Mesothelial cell of epicardium (in vitro differentiated cells): Measurements from ENCODE around the gene CPT1B. TPM values are rescaled to one million over a fixed set of nuclear protein-coding genes. Genes with fewer than 3 reads are reported as not detected.

ENCODE experiments used
- DNase-seq, 2 experiments: peaks; one replicate each; pipeline ENCODE4 v3.0.0; 2021; ENCODE audit warnings: low spot score in 2 of 2; ENCODE audit not compliant: unreplicated experiment in 2 of 2
- H3K27ac Mint-ChIP-seq: 2 replicates; pipeline ENCODE4 v1.8.0; 2021; ENCODE audit warnings: mixed read lengths
- H3K27me3 Mint-ChIP-seq: 2 replicates; pipeline ENCODE4 v1.8.0; 2021; ENCODE audit warnings: low read depth, mixed read lengths
- H3K36me3 Mint-ChIP-seq: 2 replicates; pipeline ENCODE4 v1.8.0; 2021; ENCODE audit warnings: mixed read lengths
- H3K4me1 Mint-ChIP-seq: 2 replicates; pipeline ENCODE4 v1.8.0; 2021; ENCODE audit warnings: mixed read lengths
- H3K4me3 Mint-ChIP-seq: 2 replicates; pipeline ENCODE4 v1.8.0; 2021; ENCODE audit warnings: mild to moderate bottlenecking, moderate library complexity, mixed read lengths
- H3K9me3 Mint-ChIP-seq: 2 replicates; pipeline ENCODE4 v1.8.0; 2021; ENCODE audit warnings: mixed read lengths
- total RNA-seq: library from RNA; stranded (reverse); gene quantifications from 3 replicates; pipeline ENCODE4 v1.2.1, GENCODE V29; 2021
- TF ChIP-seq, protein P1 (sequence below): fragments of 200-600 bp; sonication (generic); IDR thresholded peaks from one replicate; pipeline ENCODE4 v1.5.0; 2021; ENCODE audit warnings: antibody characterized with exemption; ENCODE audit not compliant: unreplicated experiment

Gene CPT1B
- total RNA-seq, 1 donor from 2014 or later: 109 TPM

DNA sequence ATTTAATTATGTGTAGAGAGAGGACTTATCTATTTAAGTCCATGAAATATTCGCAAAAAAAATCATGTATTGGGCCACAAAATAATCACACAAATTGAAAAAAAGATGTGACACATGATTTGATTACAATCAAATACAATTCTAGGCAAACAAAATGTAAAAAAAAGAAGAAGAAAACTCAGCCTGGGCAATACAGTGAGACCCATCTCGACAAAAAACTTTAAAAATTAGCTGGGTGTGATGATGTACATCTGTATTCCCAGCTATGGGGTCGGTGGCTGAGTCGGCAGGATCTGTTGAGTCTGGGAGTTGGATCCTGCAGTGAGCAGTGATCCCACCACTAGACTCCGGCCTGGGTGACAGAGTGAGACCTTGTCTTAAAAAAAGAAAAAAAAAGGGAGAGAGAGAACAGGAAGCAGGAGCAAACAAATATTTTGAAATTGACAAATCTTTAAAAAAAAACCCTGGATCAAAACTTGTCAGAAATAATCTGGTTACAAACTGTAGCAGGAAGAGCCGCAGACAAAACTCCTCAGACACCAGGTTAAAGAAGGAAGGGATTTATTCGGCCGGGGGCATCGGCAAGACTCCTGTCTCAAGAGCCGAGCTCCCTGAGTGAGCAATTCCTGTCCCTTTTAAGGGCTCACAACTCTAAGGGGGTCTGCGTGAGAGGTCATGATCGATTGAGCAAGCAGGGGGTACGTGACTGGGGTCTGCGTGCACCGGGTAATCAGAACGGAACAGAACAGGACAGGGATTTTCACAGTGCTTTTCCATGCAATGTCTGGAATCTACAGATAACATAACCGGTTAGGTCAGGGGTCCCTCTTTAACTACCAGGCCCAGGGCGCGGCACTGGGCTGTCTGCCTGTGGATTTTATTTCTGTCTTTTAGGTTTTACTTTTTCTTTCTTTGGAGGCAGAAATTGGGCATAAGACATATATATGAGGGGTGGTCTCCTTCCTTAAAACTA lies 45.1 kb downstream of the CPT1B start:
- H3K4me1 Mint-ChIP-seq: peaks cover 25% of the 10 kb centered on the region
- peak overlapping the region; percentile 62 for H3K4me3 Mint-ChIP-seq
- no peak for DNase-seq
- no peaks in the 10 kb centered on the region for H3K9me3 Mint-ChIP-seq
- peaks cover 34% of the 10 kb centered on the region for H3K27me3 Mint-ChIP-seq
- peak overlapping the region; percentile 86 for H3K27ac Mint-ChIP-seq
- no peaks in the 10 kb centered on the region for H3K36me3 Mint-ChIP-seq
- TF ChIP-seq, protein P1, sequence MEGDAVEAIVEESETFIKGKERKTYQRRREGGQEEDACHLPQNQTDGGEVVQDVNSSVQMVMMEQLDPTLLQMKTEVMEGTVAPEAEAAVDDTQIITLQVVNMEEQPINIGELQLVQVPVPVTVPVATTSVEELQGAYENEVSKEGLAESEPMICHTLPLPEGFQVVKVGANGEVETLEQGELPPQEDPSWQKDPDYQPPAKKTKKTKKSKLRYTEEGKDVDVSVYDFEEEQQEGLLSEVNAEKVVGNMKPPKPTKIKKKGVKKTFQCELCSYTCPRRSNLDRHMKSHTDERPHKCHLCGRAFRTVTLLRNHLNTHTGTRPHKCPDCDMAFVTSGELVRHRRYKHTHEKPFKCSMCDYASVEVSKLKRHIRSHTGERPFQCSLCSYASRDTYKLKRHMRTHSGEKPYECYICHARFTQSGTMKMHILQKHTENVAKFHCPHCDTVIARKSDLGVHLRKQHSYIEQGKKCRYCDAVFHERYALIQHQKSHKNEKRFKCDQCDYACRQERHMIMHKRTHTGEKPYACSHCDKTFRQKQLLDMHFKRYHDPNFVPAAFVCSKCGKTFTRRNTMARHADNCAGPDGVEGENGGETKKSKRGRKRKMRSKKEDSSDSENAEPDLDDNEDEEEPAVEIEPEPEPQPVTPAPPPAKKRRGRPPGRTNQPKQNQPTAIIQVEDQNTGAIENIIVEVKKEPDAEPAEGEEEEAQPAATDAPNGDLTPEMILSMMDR: no peak

DNA sequence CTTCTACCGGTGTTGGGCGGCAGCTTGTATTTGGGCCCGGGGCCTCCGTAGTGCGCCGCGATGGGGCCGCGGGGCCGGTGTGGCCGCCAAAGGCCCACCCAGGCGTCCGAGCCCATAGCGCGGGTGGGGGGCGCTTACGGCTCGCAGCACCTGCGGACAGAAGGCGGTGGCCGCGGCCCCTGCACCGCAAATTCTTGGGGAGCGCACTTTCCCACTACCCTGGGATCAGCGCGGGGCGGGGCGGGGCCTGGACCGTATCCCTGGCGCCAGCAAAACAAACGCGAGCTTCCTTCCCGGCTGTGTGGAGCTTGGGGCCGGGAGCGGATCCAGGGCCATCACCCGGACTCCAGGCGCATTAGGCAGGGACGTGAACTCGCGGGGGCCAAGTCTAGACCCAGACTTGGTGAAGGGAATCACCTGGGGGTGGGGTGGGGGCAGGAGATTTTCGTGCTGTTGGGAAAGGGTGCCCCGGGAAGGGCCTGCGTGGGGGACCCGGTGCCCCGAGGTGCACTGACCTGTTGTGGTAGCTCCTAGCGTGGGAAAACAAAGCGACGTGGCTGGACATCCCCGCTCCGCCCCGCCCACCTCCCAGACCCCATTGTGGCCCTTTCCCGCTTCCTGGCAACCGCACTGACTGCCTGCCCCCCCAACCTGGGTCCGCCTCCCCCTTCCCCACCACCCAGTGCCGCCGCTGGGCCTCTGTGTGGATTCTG lies 46.1 kb downstream of the CPT1B start:
- peak overlapping the region; percentile 9 for H3K27ac Mint-ChIP-seq
- peak in 1 of 2 experiments; percentile 44 for DNase-seq

DNA sequence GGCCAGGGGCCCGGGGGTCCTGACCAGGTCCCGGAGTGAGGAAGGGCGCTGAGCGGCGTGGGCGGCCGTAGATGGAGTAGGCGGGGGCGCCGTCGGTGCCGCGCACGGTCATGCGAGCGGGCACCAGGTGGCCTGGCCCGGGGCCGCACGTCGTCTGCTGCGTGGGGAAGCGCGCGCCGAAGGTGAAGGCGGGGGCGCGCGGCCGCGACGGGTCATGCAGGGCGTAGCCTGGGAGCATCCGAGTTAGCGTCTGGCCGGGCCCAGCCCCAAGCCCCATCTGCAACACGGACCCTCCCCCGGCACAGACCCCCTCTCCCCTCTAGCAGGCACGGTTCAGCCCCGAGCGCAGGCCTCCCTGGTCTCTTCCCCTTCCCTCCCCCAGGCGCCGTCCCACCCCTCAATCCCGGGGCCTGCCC lies 46.7 kb downstream of the CPT1B start:
- peak overlapping the region; percentile 65 for H3K4me3 Mint-ChIP-seq
- H3K36me3 Mint-ChIP-seq: no peaks in the 10 kb centered on the region
- peaks cover 38% of the 10 kb centered on the region for H3K27me3 Mint-ChIP-seq
- H3K9me3 Mint-ChIP-seq: no peaks in the 10 kb centered on the region
- peaks cover 31% of the 10 kb centered on the region for H3K4me1 Mint-ChIP-seq
- DNase-seq: no peak
- H3K27ac Mint-ChIP-seq: no peak overlapping the region
- TF ChIP-seq, protein P1: no peak

More for the DNA sequence above, 46.1 kb downstream of the CPT1B start:
- H3K4me1 Mint-ChIP-seq: peaks cover 26% of the 10 kb centered on the region
- H3K27me3 Mint-ChIP-seq: peaks cover 38% of the 10 kb centered on the region
- H3K4me3 Mint-ChIP-seq: peak overlapping the region; percentile 62
- TF ChIP-seq, protein P1: no peak
- H3K36me3 Mint-ChIP-seq: no peaks in the 10 kb centered on the region
- H3K9me3 Mint-ChIP-seq: no peaks in the 10 kb centered on the region

DNA sequence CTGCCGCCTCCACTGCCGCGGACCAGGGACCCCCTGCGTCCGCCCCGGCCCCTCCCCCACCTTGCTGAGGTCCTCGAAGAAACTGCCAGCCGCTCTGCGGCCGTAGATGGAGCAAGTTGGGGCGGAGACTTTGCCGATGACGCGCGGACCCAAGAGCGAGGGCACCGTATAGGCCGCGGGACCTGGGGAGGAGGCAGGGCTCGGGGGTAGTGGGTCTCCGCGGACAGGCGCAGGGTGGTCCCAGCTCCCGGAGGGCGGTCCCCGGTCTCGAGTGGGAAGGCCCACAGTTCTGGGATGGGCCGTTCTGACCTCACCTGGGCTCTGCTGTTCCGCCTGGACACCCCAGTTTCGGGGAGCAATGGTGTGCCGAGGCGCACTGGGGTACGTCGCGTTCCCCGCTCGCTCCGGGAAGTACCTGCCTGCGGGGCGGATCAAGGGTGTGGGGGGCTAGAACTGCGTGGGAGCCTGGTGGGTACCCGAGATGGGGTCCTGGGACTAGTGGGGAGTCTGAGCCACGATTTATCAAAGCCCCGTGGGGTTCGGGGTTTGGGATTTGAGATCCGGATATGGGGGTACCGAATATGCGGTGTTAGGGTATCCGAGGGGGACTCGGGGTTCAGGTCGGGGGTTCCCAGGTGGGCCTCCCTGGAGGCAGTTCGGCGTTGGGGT lies 47.2 kb downstream of the CPT1B start:
- peak in 1 of 2 experiments; percentile 39 for DNase-seq
- peaks cover 31% of the 10 kb centered on the region for H3K4me1 Mint-ChIP-seq
- peaks cover 38% of the 10 kb centered on the region for H3K27me3 Mint-ChIP-seq
- H3K4me3 Mint-ChIP-seq: peak overlapping the region; percentile 65
- H3K27ac Mint-ChIP-seq: peak overlapping the region; percentile 43
- no peaks in the 10 kb centered on the region for H3K36me3 Mint-ChIP-seq
- TF ChIP-seq, protein P1: no peak
- H3K9me3 Mint-ChIP-seq: no peaks in the 10 kb centered on the region

DNA sequence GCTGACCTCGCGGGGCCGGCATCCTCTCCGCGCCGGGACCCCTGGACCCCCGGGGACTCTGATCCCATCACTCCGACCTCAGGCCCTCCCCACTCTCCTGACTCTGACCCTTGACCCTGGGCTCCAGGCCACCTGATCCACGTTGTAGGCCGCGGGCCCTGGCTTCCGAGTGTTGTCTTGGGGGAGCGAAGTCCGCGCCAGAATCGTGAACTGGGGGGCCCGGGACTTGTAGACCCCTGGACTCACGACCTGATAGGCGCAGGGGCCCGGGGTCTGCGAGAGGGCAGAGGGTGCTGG lies 47.7 kb downstream of the CPT1B start:
- peaks cover 38% of the 10 kb centered on the region for H3K27me3 Mint-ChIP-seq
- DNase-seq: no peak
- TF ChIP-seq, protein P1: no peak
- no peaks in the 10 kb centered on the region for H3K36me3 Mint-ChIP-seq
- H3K4me1 Mint-ChIP-seq: peaks cover 31% of the 10 kb centered on the region
- H3K4me3 Mint-ChIP-seq: peak overlapping the region; percentile 51
- H3K9me3 Mint-ChIP-seq: no peaks in the 10 kb centered on the region
- no peak overlapping the region for H3K27ac Mint-ChIP-seq
